Measurements from ENCODE around the gene RFTN1. TPM values are rescaled to one million over a fixed set of nuclear protein-coding genes. Genes with fewer than 3 reads are reported as not detected.

The RFTN1 gene
- total and polyA plus RNA-seq, 2 of the 8 experiments (the other 6 are each of a cell fraction or from before 2014, with no cell fraction given), result 4.6 to 6.7 TPM

- TF ChIP-seq RXRA (IDR thresholded peaks at IDR 0.05; ENCODE audit: insufficient read depth, low read depth, low read length), result no peak
- TF ChIP-seq ZNF274 (IDR thresholded peaks at IDR 0.05; ENCODE audit: borderline replicate concordance, extremely low read depth, low read length), result no peak
- no peak for TF ChIP-seq CHD2 (IDR thresholded peaks at IDR 0.05; ENCODE audit: low read length)
- no peak for TF ChIP-seq CREB1 (IDR thresholded peaks at IDR 0.05)
- no peak for TF ChIP-seq TBP (IDR thresholded peaks at IDR 0.05; ENCODE audit: low read depth, low read length)
Measured at GRCh38 chr3:16280671-16281070, 232.8 kb downstream of the RFTN1 start (continued).

Data from H1 (cell line).